Thyroid gland (tissue), 4 donors: Measurements from ENCODE around the gene PDCD7. TPM values are rescaled to one million over a fixed set of nuclear protein-coding genes. Genes with fewer than 3 reads are reported as not detected.
"Not testable (repeated sequence)": the region's sequence is repeated elsewhere in the genome, so short reads cannot be mapped to it uniquely, and the experiment has no call there.

Source experiments
- DNase-seq, 2 donors: peaks; one replicate each; pipeline ENCODE4 v3.0.0-alpha.2; 2019
- H3K27ac ChIP-seq, 3 donors: fragments of 200-600 bp; sonication (generic); 1 replicate in 2 of 3; 2 replicates in 1 of 3; pipeline ENCODE4 v1.5.1; 2016 to 2019; ENCODE audit warnings: mild to moderate bottlenecking in 1 of 3, moderate library complexity in 1 of 3
- H3K27me3 ChIP-seq: fragments of 200-600 bp; sonication (generic); one replicate; pipeline ENCODE4 v1.5.1; 2019
- H3K36me3 ChIP-seq, 2 donors: fragments of 200-600 bp; sonication (generic); one replicate each; pipeline ENCODE4 v1.5.1; 2016 to 2019
- H3K4me1 ChIP-seq, 2 donors: fragments of 200-600 bp; sonication (generic); one replicate each; pipeline ENCODE4 v1.5.1; 2017 to 2019
- H3K4me3 ChIP-seq, 3 donors: fragments of 200-600 bp; sonication (generic); replicated peaks in 1 of 3; 1 replicate in 2 of 3; 2 replicates in 1 of 3; pipeline ENCODE4 v1.5.1; 2016; ENCODE audit warnings: mild to moderate bottlenecking in 1 of 3
- H3K9me3 ChIP-seq: fragments of 200-600 bp; sonication (generic); one replicate; pipeline ENCODE4 v1.5.1; 2017
- CTCF ChIP-seq, 6 experiments: fragments of 200-600 bp in 3 of 6; fragments of 450-650 bp in 3 of 6; sonication (generic) in 3 of 6; IDR thresholded peaks; one replicate each; pipeline ENCODE4 v1.5.1; 2016 to 2019; ENCODE audit warnings: antibody characterized with exemption in 6 of 6, mild to moderate bottlenecking in 2 of 6, inconsistent platforms in 1 of 6, moderate library complexity in 1 of 6
- POLR2A ChIP-seq, 2 donors: fragments of 450-650 bp; IDR thresholded peaks; one replicate each; pipeline ENCODE4 v1.6.1; 2017; ENCODE audit warnings: antibody characterized with exemption in 2 of 2, mild to moderate bottlenecking in 2 of 2, moderate library complexity in 1 of 2
- WGBS, 2 donors: methylation state at CpG; one replicate each; pipeline ENCODE4 v1.1.5; 2017; 5-methylcytosine and 5-hydroxymethylcytosine counted together
- intact Hi-C: fragments of 100-400 bp; cut with DNase I; formaldehyde crosslinking; loops from one replicate; pipeline ENCODE4 v1.15.1; 2023
- total RNA-seq, 4 donors: library from RNA; depleted of rRNA; stranded (reverse); fragments of >200 nt; gene quantifications; one replicate each; pipeline ENCODE4 v1.2.3, GENCODE V29; 2016

The PDCD7 gene
- total RNA-seq, 4 donors from 2014 or later: 27.5 to 43.4 (median 32.9) TPM

- H3K4me3 ChIP-seq: no peak overlapping the region
- intact Hi-C loops: no loop called here
- H3K27ac ChIP-seq: no peak overlapping the region
- no peak for DNase-seq
- TF ChIP-seq CTCF (IDR thresholded peaks at IDR 0.05) (no peak), POLR2A (IDR thresholded peaks at IDR 0.05) (no peak)
- H3K27me3 ChIP-seq: no peaks in the 10 kb centered on the region
- H3K9me3 ChIP-seq: no peaks in the 10 kb centered on the region
- H3K36me3 ChIP-seq: peaks cover 16 to 18% of the 10 kb centered on the region in 2 donors
- WGBS, 2 donors: 96% methylated on average over 5 of the region's 6 CpGs
- no peaks in the 10 kb centered on the region for H3K4me1 ChIP-seq
These were observed 36.9 kb downstream of the PDCD7 start for GRCh38 chr15:65096481-65097385.

GRCh38 chr15:65095747-65096104 is 37.9 kb downstream of the PDCD7 start:
- WGBS, 2 donors: 85 to 91% methylated on average over 6 of the region's 6 CpGs
- Histone ChIP-seq H3K9me3 (no peaks in the 10 kb centered on the region), H3K4me3 (no peak overlapping the region), H3K4me1 (no peaks in the 10 kb centered on the region), H3K36me3 (peaks cover 13 to 18% of the 10 kb centered on the region in 2 donors), H3K27ac (no peak overlapping the region), H3K27me3 (no peaks in the 10 kb centered on the region)
- intact Hi-C loops: no loop called here
- DNase-seq: no peak
- TF ChIP-seq POLR2A (IDR thresholded peaks at IDR 0.05): no peak
- TF ChIP-seq CTCF (IDR thresholded peaks at IDR 0.05): no peak

DNA sequence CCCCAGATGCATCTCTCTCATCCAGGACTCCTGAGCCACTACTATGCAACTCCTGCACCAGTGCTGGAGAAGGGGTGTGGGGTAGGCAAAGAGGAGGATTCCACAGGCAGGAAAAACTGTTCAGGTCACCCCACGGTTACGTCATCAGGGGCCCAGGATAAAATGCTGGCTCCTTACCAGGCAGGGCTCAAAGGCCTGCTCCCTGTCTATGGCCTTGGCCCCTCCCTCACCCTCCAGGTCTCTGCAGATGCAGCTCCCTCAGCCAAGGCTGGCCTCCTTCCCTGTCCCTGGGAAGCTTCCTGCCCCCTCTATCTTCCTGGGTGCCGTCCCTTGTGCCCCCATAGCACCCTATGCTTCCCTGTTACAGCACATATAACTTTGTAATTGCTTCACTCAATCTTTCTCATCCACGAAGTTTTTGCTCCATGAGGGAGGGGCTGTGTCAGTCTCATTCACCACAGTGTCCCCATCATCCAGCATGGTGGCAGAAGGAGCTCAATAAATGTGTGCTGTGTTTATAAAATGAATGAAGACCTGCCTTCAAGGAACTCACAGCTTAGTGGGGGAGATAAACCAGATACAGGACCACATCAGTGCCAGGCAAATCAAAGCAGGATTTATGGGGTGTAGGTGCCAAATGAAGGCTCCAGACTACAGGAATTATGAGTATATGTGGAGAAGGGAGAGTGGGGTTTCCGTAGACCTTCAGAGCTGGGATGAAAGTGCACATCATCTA is 38.4 kb downstream of the PDCD7 start:
- H3K9me3 ChIP-seq: no peaks in the 10 kb centered on the region
- H3K27me3 ChIP-seq: no peaks in the 10 kb centered on the region
- no peak for DNase-seq
- H3K27ac ChIP-seq: no peak overlapping the region
- TF ChIP-seq POLR2A (IDR thresholded peaks at IDR 0.05) (no peak), CTCF (IDR thresholded peaks at IDR 0.05) (no peak)
- peaks cover 0 to 2% of the 10 kb centered on the region in 2 donors for H3K4me1 ChIP-seq
- H3K36me3 ChIP-seq: peaks cover 12 to 15% of the 10 kb centered on the region in 2 donors
- WGBS, 2 donors: 85 to 88% methylated on average over 5 of the region's 5 CpGs
- H3K4me3 ChIP-seq: no peak overlapping the region
- intact Hi-C loops: no loop called here

DNA sequence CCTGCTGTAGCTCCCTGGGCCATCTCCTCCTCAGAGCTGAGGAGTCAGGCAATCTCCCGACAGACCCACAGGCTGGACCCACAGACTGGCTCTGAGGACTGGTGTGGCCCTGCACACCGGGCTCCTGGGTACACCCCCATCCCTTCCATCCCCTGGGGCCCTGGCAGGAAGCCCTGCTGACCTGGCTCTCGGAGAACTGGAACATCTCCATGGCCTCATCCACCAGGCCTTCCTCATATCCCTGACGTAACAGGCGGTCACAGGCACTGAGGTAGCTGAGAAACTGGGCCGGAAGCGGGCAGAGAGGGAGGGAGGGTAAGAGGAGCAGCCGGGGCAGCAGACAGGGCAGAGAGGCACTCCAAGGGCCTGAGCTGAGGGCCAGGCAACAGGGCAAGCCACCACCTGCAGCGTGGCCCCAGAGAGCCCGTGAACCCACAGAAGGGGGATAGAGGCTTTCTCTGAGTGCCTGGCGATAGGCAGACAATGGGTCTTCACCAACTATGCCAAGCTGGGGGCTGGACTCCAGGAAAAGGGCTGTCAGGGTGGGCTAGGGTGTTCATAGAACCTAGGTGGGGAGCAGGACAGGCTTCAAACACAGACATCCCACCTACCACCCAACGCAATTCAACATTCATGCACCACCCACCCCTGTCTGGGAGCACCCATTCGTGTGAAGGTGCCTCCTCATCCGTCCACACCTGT is 39.2 kb downstream of the PDCD7 start:
- TF ChIP-seq POLR2A (IDR thresholded peaks at IDR 0.05) (no peak), CTCF (IDR thresholded peaks at IDR 0.05) (no peak)
- Histone ChIP-seq H3K4me3 (no peak overlapping the region), H3K27me3 (no peaks in the 10 kb centered on the region), H3K36me3 (peaks cover 7 to 9% of the 10 kb centered on the region in 2 donors), H3K27ac (no peak overlapping the region), H3K4me1 (peaks cover 5 to 9% of the 10 kb centered on the region in 2 donors), H3K9me3 (no peaks in the 10 kb centered on the region)
- 91 to 92% methylated on average over 14 of the region's 14 CpGs for WGBS, 2 donors
- DNase-seq: no peak
- intact Hi-C loops: no loop called here

- H3K27ac ChIP-seq, intact Hi-C loops: not testable (repeated sequence)
- 96% methylated on average over 13 of the region's 13 CpGs for WGBS, 2 donors
These were observed 39.8 kb downstream of the PDCD7 start for GRCh38 chr15:65093793-65094170.

More at GRCh38 chr15:65093793-65094170, 39.8 kb downstream of the PDCD7 start:
- not testable (repeated sequence) for H3K9me3 ChIP-seq, H3K4me3 ChIP-seq, DNase-seq, H3K27me3 ChIP-seq, H3K36me3 ChIP-seq
- H3K4me1 ChIP-seq: peaks cover 12 to 15% of the 10 kb centered on the region in 2 donors
